Measurements from ENCODE around the gene ADM5. TPM values are rescaled to one million over a fixed set of nuclear protein-coding genes. Genes with fewer than 3 reads are reported as not detected.

ADM5 gene
- total RNA-seq, 6 donors from 2014 or later: 0.55 to 3.0 (median 1.5) TPM; not detected in 1

GRCh38 chr19:49696115-49696514 lies 6.7 kb downstream of the ADM5 start:
- no peaks in the 10 kb centered on the region for H3K9me3 ChIP-seq

DNA sequence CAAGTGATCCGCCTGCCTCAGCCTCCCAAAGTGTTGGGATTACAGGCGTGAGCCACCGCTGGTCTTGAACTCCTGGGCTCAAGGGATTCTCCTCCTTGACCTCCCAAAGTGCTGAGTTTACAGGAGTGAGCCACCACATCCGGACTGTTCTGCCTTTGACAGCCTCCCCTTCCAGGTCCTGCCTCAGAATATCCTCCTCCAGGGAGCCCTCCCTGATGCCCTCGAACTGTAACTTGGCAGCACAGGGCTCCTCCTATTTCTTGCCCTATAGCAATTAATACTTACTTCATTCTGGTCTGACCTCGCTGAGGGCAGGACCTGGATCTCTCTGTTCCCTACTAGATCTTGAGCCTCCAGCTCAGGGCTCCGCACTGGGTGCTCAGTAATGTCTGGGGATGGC lies 7.5 kb downstream of the ADM5 start:
- WGBS, 2 donors: 91% methylated on average over 4 to 7 of the region's 7 CpGs
- DNase-seq: no peak
- no peaks in the 10 kb centered on the region for H3K36me3 ChIP-seq
- no peak overlapping the region for H3K4me3 ChIP-seq
- H3K27me3 ChIP-seq: no peaks in the 10 kb centered on the region
- TF ChIP-seq POLR2A (IDR thresholded peaks at IDR 0.05) (no peak), EP300 (IDR thresholded peaks at IDR 0.05) (no peak), POLR2AphosphoS5 (IDR thresholded peaks at IDR 0.05) (no peak)
- TF ChIP-seq, protein P1, sequence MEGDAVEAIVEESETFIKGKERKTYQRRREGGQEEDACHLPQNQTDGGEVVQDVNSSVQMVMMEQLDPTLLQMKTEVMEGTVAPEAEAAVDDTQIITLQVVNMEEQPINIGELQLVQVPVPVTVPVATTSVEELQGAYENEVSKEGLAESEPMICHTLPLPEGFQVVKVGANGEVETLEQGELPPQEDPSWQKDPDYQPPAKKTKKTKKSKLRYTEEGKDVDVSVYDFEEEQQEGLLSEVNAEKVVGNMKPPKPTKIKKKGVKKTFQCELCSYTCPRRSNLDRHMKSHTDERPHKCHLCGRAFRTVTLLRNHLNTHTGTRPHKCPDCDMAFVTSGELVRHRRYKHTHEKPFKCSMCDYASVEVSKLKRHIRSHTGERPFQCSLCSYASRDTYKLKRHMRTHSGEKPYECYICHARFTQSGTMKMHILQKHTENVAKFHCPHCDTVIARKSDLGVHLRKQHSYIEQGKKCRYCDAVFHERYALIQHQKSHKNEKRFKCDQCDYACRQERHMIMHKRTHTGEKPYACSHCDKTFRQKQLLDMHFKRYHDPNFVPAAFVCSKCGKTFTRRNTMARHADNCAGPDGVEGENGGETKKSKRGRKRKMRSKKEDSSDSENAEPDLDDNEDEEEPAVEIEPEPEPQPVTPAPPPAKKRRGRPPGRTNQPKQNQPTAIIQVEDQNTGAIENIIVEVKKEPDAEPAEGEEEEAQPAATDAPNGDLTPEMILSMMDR (IDR thresholded peaks at IDR 0.05): no peak
- ATAC-seq (ENCODE audit: low FRiP score in 2 of 2): no peak
- no peak overlapping the region for H3K27ac ChIP-seq
- H3K9me3 ChIP-seq: no peaks in the 10 kb centered on the region
- H3K4me1 ChIP-seq: peaks cover 0 to under 1% (median 0%) of the 10 kb centered on the region in 4 donors

More at GRCh38 chr19:49696115-49696514, 6.7 kb downstream of the ADM5 start:
- Histone ChIP-seq H3K27me3 (no peaks in the 10 kb centered on the region), H3K27ac (no peak overlapping the region), H3K4me1 (peaks cover under 1 to 8% (median 7%) of the 10 kb centered on the region in 4 donors), H3K4me3 (no peak overlapping the region), H3K36me3 (no peaks in the 10 kb centered on the region)
- DNase-seq (no peak), ATAC-seq (ENCODE audit: low FRiP score in 2 of 2) (no peak)
- TF ChIP-seq POLR2AphosphoS5 (IDR thresholded peaks at IDR 0.05) (no peak), POLR2A (IDR thresholded peaks at IDR 0.05) (no peak), EP300 (IDR thresholded peaks at IDR 0.05) (no peak)
- TF ChIP-seq, protein P1 (IDR thresholded peaks at IDR 0.05): no peak
- 83 to 91% methylated on average over 6 of the region's 6 CpGs for WGBS, 2 donors

DNA sequence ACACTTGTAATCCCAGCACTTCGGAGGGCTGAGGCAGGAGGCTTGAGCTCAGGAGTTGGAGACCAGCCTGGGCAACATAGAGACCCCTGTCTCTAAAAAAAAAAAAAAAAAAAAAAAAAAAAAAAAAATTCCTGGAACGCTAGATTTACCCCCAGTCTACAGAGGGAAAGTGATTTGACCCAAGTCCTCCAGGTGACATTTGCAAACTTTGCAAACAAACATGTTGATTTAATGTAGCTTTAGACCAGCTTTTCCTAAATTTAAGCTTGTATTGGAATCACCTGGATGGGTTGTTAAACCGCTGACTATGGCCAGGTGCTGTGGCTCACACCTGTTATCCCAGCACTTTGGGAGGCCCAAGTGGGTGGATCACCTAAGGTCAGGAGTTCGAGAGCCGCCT lies 10.0 kb downstream of the ADM5 start:
- no peaks in the 10 kb centered on the region for H3K27me3 ChIP-seq
- 83 to 92% methylated on average over 5 of the region's 5 CpGs for WGBS, 2 donors
- H3K36me3 ChIP-seq: no peaks in the 10 kb centered on the region
- no peak for DNase-seq
- no peak for TF ChIP-seq POLR2A (IDR thresholded peaks at IDR 0.05)
- TF ChIP-seq, protein P1 (IDR thresholded peaks at IDR 0.05): no peak
- no peak for TF ChIP-seq POLR2AphosphoS5 (IDR thresholded peaks at IDR 0.05)
- no peak for TF ChIP-seq EP300 (IDR thresholded peaks at IDR 0.05)
- H3K4me3 ChIP-seq: no peak overlapping the region
- H3K9me3 ChIP-seq: no peaks in the 10 kb centered on the region
- H3K27ac ChIP-seq: no peak overlapping the region
- no peak for ATAC-seq (ENCODE audit: low FRiP score in 2 of 2)
- H3K4me1 ChIP-seq: no peaks in the 10 kb centered on the region

DNA sequence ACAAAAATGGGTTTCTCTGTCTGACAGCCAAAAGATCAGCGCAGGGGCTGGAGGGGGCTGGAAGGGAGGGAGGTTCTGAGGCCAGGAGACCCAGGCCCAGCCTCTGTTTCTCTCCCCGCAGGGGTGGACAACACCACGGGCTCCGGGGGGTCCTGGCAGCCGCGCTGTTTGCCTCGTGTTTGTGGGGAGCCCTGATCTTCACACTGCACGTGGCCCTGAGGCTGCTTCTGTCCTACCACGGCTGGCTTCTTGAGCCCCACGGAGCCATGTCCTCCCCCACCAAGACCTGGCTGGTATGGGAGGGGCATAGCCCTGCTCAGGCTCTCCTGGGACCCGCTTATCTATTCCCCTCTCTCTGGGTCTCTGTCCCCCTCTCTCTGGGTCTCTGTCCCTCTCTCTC lies 11.2 kb downstream of the ADM5 start:
- ATAC-seq (ENCODE audit: low FRiP score in 2 of 2): peak in 1 of 2 donors; percentile 30
- H3K27me3 ChIP-seq: no peaks in the 10 kb centered on the region
- 62 to 74% methylated on average over 11 of the region's 11 CpGs for WGBS, 2 donors
- no peak overlapping the region for H3K27ac ChIP-seq
- no peaks in the 10 kb centered on the region for H3K36me3 ChIP-seq
- H3K4me1 ChIP-seq: no peaks in the 10 kb centered on the region
- H3K4me3 ChIP-seq: no peak overlapping the region
- TF ChIP-seq POLR2AphosphoS5 (IDR thresholded peaks at IDR 0.05): no peak
- no peak for TF ChIP-seq EP300 (IDR thresholded peaks at IDR 0.05)
- TF ChIP-seq POLR2A (IDR thresholded peaks at IDR 0.05): no peak
- TF ChIP-seq, protein P1 (IDR thresholded peaks at IDR 0.05): no peak
- no peak for DNase-seq
- no peaks in the 10 kb centered on the region for H3K9me3 ChIP-seq

- TF ChIP-seq POLR2AphosphoS5 (IDR thresholded peaks at IDR 0.05): no peak
- TF ChIP-seq EP300 (IDR thresholded peaks at IDR 0.05): no peak
- TF ChIP-seq, protein P1 (IDR thresholded peaks at IDR 0.05): no peak
- no peak for TF ChIP-seq POLR2A (IDR thresholded peaks at IDR 0.05)
- Histone ChIP-seq H3K4me1 (no peaks in the 10 kb centered on the region), H3K36me3 (no peaks in the 10 kb centered on the region), H3K27ac (no peak overlapping the region), H3K27me3 (no peaks in the 10 kb centered on the region), H3K9me3 (no peaks in the 10 kb centered on the region), H3K4me3 (no peak overlapping the region)
- 77 to 79% methylated on average over 29 to 40 of the region's 40 CpGs for WGBS, 2 donors
- ATAC-seq (ENCODE audit: low FRiP score in 2 of 2) (no peak), DNase-seq (peak in 1 of 2 donors; percentile 82)
Measured at GRCh38 chr19:49701271-49701786, 11.9 kb downstream of the ADM5 start.

Data from upper lobe of left lung (tissue), 6 donors.